Chondrocyte (in vitro differentiated cells): ENCODE measurements around the gene SNRPA. TPM values are rescaled to one million over a fixed set of nuclear protein-coding genes. Genes with fewer than 3 reads are reported as not detected.
"Not testable (repeated sequence)": the region's sequence is repeated elsewhere in the genome, so short reads cannot be mapped to it uniquely, and the experiment has no call there.

Experiments used
- DNase-seq: peaks from one replicate; pipeline ENCODE4 v3.0.0; 2021; ENCODE audit warnings: mixed read lengths, low spot score
- H3K27ac Mint-ChIP-seq: one replicate; pipeline ENCODE4 v1.8.0; 2021; ENCODE audit warnings: mild to moderate bottlenecking, moderate library complexity, mixed read lengths; ENCODE audit not compliant: unreplicated experiment
- H3K27me3 Mint-ChIP-seq: 2 replicates; pipeline ENCODE4 v1.8.0; 2021; ENCODE audit warnings: low read depth, mixed read lengths
- H3K36me3 Mint-ChIP-seq: 2 replicates; pipeline ENCODE4 v1.8.0; 2021; ENCODE audit warnings: low read depth, mixed read lengths
- H3K4me1 Mint-ChIP-seq: 2 replicates; pipeline ENCODE4 v1.8.0; 2021; ENCODE audit warnings: low read depth, mild to moderate bottlenecking, mixed read lengths
- H3K4me3 Mint-ChIP-seq: one replicate; pipeline ENCODE4 v1.8.0; 2021; ENCODE audit warnings: mild to moderate bottlenecking, moderate library complexity, mixed read lengths; ENCODE audit not compliant: unreplicated experiment
- H3K9me3 Mint-ChIP-seq: 2 replicates; pipeline ENCODE4 v1.8.0; 2021; ENCODE audit warnings: low read depth, mixed read lengths
- CTCF ChIP-seq: fragments of 200-600 bp; sonication (generic); IDR thresholded peaks from 2 replicates; pipeline ENCODE4 v1.5.0; 2021; ENCODE audit warnings: antibody characterized with exemption, mild to moderate bottlenecking, moderate library complexity
- total RNA-seq: library from RNA; stranded (reverse); gene quantifications from 3 replicates; pipeline ENCODE4 v1.2.1, GENCODE V29; 2021

The SNRPA gene
- total RNA-seq, 1 donor from 2014 or later, result 34.9 TPM

GRCh38 chr19:40768869-40769268, 17.9 kb downstream of the SNRPA start:
- H3K4me1 Mint-ChIP-seq, result no peaks in the 10 kb centered on the region
- H3K27me3 Mint-ChIP-seq, result no peaks in the 10 kb centered on the region
- TF ChIP-seq CTCF, result no peak
- no peak for DNase-seq
- peaks cover 15% of the 10 kb centered on the region for H3K36me3 Mint-ChIP-seq
- H3K27ac Mint-ChIP-seq, result no peak overlapping the region
- H3K9me3 Mint-ChIP-seq, result peaks cover 5% of the 10 kb centered on the region
- no peak overlapping the region for H3K4me3 Mint-ChIP-seq

- H3K27me3 Mint-ChIP-seq, H3K27ac Mint-ChIP-seq, H3K4me3 Mint-ChIP-seq, DNase-seq, H3K36me3 Mint-ChIP-seq, H3K9me3 Mint-ChIP-seq: not testable (repeated sequence)
- peaks cover 12% of the 10 kb centered on the region for H3K4me1 Mint-ChIP-seq
Observed at GRCh38 chr19:40771101-40771862, 20.3 kb downstream of the SNRPA start.

- peaks cover 5% of the 10 kb centered on the region for H3K9me3 Mint-ChIP-seq
- no peak for TF ChIP-seq CTCF
- H3K4me1 Mint-ChIP-seq, result peaks cover 35% of the 10 kb centered on the region
- peak within 1 kb of the TSS; percentile 59 for H3K27ac Mint-ChIP-seq
- peak within 1 kb of the TSS; percentile 25 for H3K4me3 Mint-ChIP-seq
- no peaks in the 10 kb centered on the region for H3K27me3 Mint-ChIP-seq
- no peaks in the 10 kb centered on the region for H3K36me3 Mint-ChIP-seq
- no peak for DNase-seq
Observed at GRCh38 chr19:40774916-40775631, 24.1 kb downstream of the SNRPA start, which contains the start of gene MIA. TSS of gene MIA (plus strand) at chr19:40775521. CDS start at chr19:40775543, 22 bp downstream.

GRCh38 chr19:40775632-40776022, 24.6 kb downstream of the SNRPA start:
- Mint-ChIP-seq H3K27ac (peak overlapping the region; percentile 59), H3K36me3 (no peaks in the 10 kb centered on the region), H3K4me1 (peaks cover 35% of the 10 kb centered on the region), H3K27me3 (no peaks in the 10 kb centered on the region), H3K4me3 (peak overlapping the region; percentile 25), H3K9me3 (peaks cover 5% of the 10 kb centered on the region)
- TF ChIP-seq CTCF, result no peak
- DNase-seq, result no peak

- H3K36me3 Mint-ChIP-seq, result no peaks in the 10 kb centered on the region
- DNase-seq, result no peak
- peaks cover 35% of the 10 kb centered on the region for H3K4me1 Mint-ChIP-seq
- H3K4me3 Mint-ChIP-seq, result peak overlapping the region; percentile 98
- H3K27me3 Mint-ChIP-seq, result no peaks in the 10 kb centered on the region
- no peak for TF ChIP-seq CTCF
- peak overlapping the region; percentile 99 for H3K27ac Mint-ChIP-seq
- no peaks in the 10 kb centered on the region for H3K9me3 Mint-ChIP-seq
Observed at GRCh38 chr19:40776364-40776763, 25.4 kb downstream of the SNRPA start.
